Measurements from ENCODE around the gene CASZ1. TPM values are rescaled to one million over a fixed set of nuclear protein-coding genes. Genes with fewer than 3 reads are reported as not detected.

CASZ1 gene
- total and polyA plus RNA-seq, 2 donors (not counting 1 experiment from before 2014, with no cell fraction given) = 0.34 to 0.50 TPM

DNA sequence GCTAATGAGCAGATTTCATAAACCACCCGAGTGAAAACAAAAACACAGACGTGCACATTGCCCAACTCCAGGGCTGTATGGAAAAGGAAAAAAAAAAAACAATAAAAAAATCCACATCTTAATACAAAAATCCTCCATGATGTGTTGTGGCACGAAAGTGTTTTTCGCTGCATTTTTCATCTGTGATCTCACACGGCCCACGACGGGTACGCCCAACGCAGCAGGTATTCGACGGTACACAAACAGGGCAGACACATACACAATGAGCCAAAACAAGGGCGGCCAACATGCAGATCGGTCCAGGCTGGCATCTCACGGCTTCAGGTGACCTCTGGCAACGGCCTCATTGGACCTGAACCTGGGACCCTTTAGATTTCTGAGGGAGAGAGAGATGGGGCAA is 31.1 kb downstream of the CASZ1 start:
- no peak for TF ChIP-seq EZH2 (IDR thresholded peaks at IDR 0.05; ENCODE audit: low read length, missing control alignments)
- TF ChIP-seq, protein P1, sequence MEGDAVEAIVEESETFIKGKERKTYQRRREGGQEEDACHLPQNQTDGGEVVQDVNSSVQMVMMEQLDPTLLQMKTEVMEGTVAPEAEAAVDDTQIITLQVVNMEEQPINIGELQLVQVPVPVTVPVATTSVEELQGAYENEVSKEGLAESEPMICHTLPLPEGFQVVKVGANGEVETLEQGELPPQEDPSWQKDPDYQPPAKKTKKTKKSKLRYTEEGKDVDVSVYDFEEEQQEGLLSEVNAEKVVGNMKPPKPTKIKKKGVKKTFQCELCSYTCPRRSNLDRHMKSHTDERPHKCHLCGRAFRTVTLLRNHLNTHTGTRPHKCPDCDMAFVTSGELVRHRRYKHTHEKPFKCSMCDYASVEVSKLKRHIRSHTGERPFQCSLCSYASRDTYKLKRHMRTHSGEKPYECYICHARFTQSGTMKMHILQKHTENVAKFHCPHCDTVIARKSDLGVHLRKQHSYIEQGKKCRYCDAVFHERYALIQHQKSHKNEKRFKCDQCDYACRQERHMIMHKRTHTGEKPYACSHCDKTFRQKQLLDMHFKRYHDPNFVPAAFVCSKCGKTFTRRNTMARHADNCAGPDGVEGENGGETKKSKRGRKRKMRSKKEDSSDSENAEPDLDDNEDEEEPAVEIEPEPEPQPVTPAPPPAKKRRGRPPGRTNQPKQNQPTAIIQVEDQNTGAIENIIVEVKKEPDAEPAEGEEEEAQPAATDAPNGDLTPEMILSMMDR (conservative IDR thresholded peaks at IDR 0.05 in 1 of 2, IDR thresholded peaks at IDR 0.05 in 1 of 2; ENCODE audit: low read depth in 1 of 2, low read length in 2 of 2) = no peak
- H3K4me2 ChIP-seq (ENCODE audit: extremely low read depth, insufficient read depth, low read length) = no peak overlapping the region
- H4K20me1 ChIP-seq (ENCODE audit: control insufficient read depth, extremely low read depth, insufficient read depth, low read length) = no peaks in the 10 kb centered on the region
- no peak overlapping the region for H3K4me3 ChIP-seq (replicated peaks in 1 of 4; ENCODE audit: control extremely low read depth in 1 of 4, insufficient read depth in 1 of 4, low read depth in 3 of 4, low read length in 4 of 4)
- H3K79me2 ChIP-seq (ENCODE audit: control insufficient read depth, insufficient read depth, low read length) = no peaks in the 10 kb centered on the region
- no peak overlapping the region for H3K9ac ChIP-seq (ENCODE audit: insufficient read depth, low read length)
- no peaks in the 10 kb centered on the region for H3K36me3 ChIP-seq (ENCODE audit: control insufficient read depth, insufficient read depth, low read length)
- H3K9me3 ChIP-seq (ENCODE audit: control insufficient read depth, insufficient read depth, low read depth, low read length) = no peaks in the 10 kb centered on the region
- H3K27ac ChIP-seq (ENCODE audit: insufficient read depth, low read length) = no peak overlapping the region
- DNase-seq (ENCODE audit: low read depth in 2 of 2) = no peak
- no peaks in the 10 kb centered on the region for H3K27me3 ChIP-seq (ENCODE audit: control insufficient read depth, insufficient read depth, low read length)
- no peak overlapping the region for H2AFZ ChIP-seq (ENCODE audit: low read length)
- no peaks in the 10 kb centered on the region for H3K4me1 ChIP-seq (ENCODE audit: control insufficient read depth, extremely low read depth, insufficient read depth, low read length)

DNA sequence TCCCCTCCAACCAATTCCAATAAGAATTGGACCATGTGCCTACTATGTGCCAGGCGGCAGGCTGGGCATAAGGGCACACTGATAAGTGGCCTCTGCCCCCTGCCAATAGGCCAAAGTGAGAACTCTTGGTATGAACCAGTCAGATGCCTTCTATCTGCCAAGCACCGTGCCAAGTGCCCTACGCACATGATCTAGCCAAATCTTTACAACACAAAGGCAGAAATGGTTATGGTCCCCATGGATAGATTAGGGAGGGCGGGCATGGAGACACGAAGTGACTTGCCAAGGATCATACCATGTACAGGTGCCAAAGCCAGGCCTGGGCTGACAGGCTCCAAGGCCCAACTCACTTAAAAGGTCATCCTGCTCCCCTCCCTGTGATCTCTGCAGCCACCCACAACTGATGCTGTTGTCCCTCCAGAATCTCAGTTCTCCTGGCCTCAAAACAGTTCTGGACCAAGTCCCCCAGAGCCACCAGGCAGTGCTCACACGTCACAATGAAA is 32.1 kb downstream of the CASZ1 start:
- Histone ChIP-seq H3K27ac (ENCODE audit: insufficient read depth, low read length) (no peak overlapping the region), H3K4me2 (ENCODE audit: extremely low read depth, insufficient read depth, low read length) (no peak overlapping the region), H3K9ac (ENCODE audit: insufficient read depth, low read length) (no peak overlapping the region), H3K36me3 (ENCODE audit: control insufficient read depth, insufficient read depth, low read length) (no peaks in the 10 kb centered on the region), H3K27me3 (ENCODE audit: control insufficient read depth, insufficient read depth, low read length) (peaks cover 4% of the 10 kb centered on the region), H3K4me3 (replicated peaks in 1 of 4; ENCODE audit: control extremely low read depth in 1 of 4, insufficient read depth in 1 of 4, low read depth in 3 of 4, low read length in 4 of 4) (no peak overlapping the region), H3K79me2 (ENCODE audit: control insufficient read depth, insufficient read depth, low read length) (no peaks in the 10 kb centered on the region), H2AFZ (ENCODE audit: low read length) (no peak overlapping the region), H3K4me1 (ENCODE audit: control insufficient read depth, extremely low read depth, insufficient read depth, low read length) (no peaks in the 10 kb centered on the region), H4K20me1 (ENCODE audit: control insufficient read depth, extremely low read depth, insufficient read depth, low read length) (no peaks in the 10 kb centered on the region), H3K9me3 (ENCODE audit: control insufficient read depth, insufficient read depth, low read depth, low read length) (no peaks in the 10 kb centered on the region)
- DNase-seq (ENCODE audit: low read depth in 2 of 2) = no peak
- no peak for TF ChIP-seq EZH2 (IDR thresholded peaks at IDR 0.05; ENCODE audit: low read length, missing control alignments)
- TF ChIP-seq, protein P1 (conservative IDR thresholded peaks at IDR 0.05 in 1 of 2, IDR thresholded peaks at IDR 0.05 in 1 of 2; ENCODE audit: low read depth in 1 of 2, low read length in 2 of 2) = no peak

DNA sequence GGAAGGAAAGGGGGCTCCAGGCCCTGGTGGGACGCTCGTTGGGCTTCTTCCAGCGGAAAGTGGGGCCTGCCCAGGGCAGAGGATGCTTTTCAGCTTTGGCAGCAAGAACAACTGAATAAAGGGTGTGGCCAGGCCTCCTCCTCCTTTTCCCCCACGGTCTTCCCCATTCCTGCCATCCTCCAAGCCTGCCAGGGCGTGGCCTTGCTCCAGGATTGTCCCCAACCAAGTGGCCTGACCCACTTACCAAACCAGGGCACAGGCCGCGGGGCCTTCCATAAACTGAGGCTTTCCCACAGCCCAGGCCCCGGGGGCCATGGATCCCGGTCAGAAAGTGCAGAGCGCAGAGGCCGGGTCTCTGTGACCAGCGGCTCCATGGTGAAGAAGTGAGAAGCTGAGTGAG is 33.6 kb downstream of the CASZ1 start:
- no peaks in the 10 kb centered on the region for H3K79me2 ChIP-seq (ENCODE audit: control insufficient read depth, insufficient read depth, low read length)
- no peak overlapping the region for H2AFZ ChIP-seq (ENCODE audit: low read length)
- H3K27me3 ChIP-seq (ENCODE audit: control insufficient read depth, insufficient read depth, low read length) = peaks cover 4% of the 10 kb centered on the region
- H3K9me3 ChIP-seq (ENCODE audit: control insufficient read depth, insufficient read depth, low read depth, low read length) = no peaks in the 10 kb centered on the region
- H3K4me3 ChIP-seq (replicated peaks in 1 of 4; ENCODE audit: control extremely low read depth in 1 of 4, insufficient read depth in 1 of 4, low read depth in 3 of 4, low read length in 4 of 4) = no peak overlapping the region
- no peaks in the 10 kb centered on the region for H3K4me1 ChIP-seq (ENCODE audit: control insufficient read depth, extremely low read depth, insufficient read depth, low read length)
- TF ChIP-seq, protein P1 (conservative IDR thresholded peaks at IDR 0.05 in 1 of 2, IDR thresholded peaks at IDR 0.05 in 1 of 2; ENCODE audit: low read depth in 1 of 2, low read length in 2 of 2) = no peak
- no peak for TF ChIP-seq EZH2 (IDR thresholded peaks at IDR 0.05; ENCODE audit: low read length, missing control alignments)
- no peaks in the 10 kb centered on the region for H3K36me3 ChIP-seq (ENCODE audit: control insufficient read depth, insufficient read depth, low read length)
- no peak overlapping the region for H3K4me2 ChIP-seq (ENCODE audit: extremely low read depth, insufficient read depth, low read length)
- DNase-seq (ENCODE audit: low read depth in 2 of 2) = no peak
- H4K20me1 ChIP-seq (ENCODE audit: control insufficient read depth, extremely low read depth, insufficient read depth, low read length) = no peaks in the 10 kb centered on the region
- no peak overlapping the region for H3K27ac ChIP-seq (ENCODE audit: insufficient read depth, low read length)
- H3K9ac ChIP-seq (ENCODE audit: insufficient read depth, low read length) = no peak overlapping the region
